Activated T-cell treated with anti-CD3 and anti-CD28 coated beads, Interleukin-2, amount 50 U/mL, for 24 hours (primary cell): ENCODE measurements around the gene CAMK4.
A peak's percentile ranks its signal among the peaks of the same experiment; 100 is the strongest.

Source experiments
- DNase-seq: peaks from one replicate; pipeline ENCODE4 v3.0.0-alpha.2; 2020
- H3K27ac Mint-ChIP-seq: 2 replicates; pipeline ENCODE4 v1.8.0; 2020; ENCODE audit warnings: mild to moderate bottlenecking, mixed read lengths
- H3K27me3 Mint-ChIP-seq: 2 replicates; pipeline ENCODE4 v1.8.0; 2020; ENCODE audit warnings: mixed read lengths
- H3K36me3 Mint-ChIP-seq: 2 replicates; pipeline ENCODE4 v1.8.0; 2020; ENCODE audit warnings: low read depth, mixed read lengths
- H3K4me1 Mint-ChIP-seq: 2 replicates; pipeline ENCODE4 v1.8.0; 2020; ENCODE audit warnings: low read depth, mixed read lengths
- H3K4me3 Mint-ChIP-seq: 2 replicates; pipeline ENCODE4 v1.8.0; 2020; ENCODE audit warnings: mild to moderate bottlenecking, moderate library complexity, mixed read lengths
- H3K9me3 Mint-ChIP-seq: 2 replicates; pipeline ENCODE4 v1.8.0; 2020; ENCODE audit warnings: mixed read lengths

The CAMK4 gene

DNA sequence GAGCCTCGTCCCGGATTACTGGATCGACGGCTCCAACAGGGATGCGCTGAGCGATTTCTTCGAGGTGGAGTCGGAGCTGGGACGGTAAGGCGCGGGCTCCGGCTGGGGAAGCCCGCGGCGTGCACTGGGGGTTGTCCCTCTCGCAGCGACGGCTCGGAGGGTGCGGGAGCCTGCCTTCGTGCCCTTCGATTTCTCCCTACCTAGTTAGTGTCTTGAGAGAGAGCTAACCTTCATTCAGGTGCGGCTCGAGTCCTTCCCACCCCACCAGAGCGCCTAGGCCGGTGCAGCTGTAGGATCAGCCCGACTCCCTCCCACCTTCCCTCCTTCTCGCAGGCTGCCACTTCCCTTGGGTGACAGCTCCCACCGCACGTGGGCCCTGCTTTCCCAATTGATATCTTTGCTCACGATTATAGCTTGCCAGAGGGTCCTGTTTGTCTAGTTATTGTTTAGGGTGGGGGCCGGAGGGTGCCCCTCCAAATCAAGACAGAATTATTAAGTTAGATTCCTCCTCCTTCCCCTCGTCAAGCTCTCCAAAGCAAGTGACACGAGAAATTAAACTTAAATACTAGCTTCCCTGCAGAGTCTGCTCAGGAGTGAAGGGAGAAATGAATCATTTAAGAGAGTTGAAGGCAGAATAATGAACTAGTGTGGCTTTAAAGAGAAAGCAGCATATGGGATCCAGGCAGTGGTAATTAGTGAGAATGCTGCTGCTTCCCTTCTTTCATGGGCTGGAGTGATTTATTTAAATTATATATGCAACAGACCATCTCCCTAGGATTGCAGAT, 569 bp downstream of the CAMK4 start:
- peaks cover 55% of the 10 kb centered on the region for H3K4me1 Mint-ChIP-seq
- peak overlapping the region; percentile 97 for H3K27ac Mint-ChIP-seq
- peak; percentile 79 for DNase-seq
- H3K27me3 Mint-ChIP-seq: no peaks in the 10 kb centered on the region
- H3K4me3 Mint-ChIP-seq: peak overlapping the region; percentile 96
- no peaks in the 10 kb centered on the region for H3K9me3 Mint-ChIP-seq
- peaks cover 34% of the 10 kb centered on the region for H3K36me3 Mint-ChIP-seq

DNA sequence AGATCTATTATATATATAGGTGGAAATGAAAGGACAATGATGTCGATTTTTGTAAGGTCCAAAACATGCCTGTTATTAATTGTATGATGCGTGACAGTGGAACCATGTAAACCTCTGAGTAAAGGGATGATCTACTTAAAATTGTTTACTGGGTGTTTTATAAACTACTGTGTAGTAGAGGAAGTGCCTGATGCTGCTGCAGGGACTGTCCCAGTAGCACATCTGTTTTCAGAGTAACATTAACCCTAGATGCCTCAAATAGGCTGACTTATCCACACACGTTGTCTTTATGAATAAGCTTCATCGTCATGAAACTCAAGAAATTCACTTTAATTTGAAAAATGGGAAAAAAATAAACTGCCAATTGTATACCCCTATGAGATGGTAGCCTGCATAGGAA, 1.7 kb downstream of the CAMK4 start:
- H3K27ac Mint-ChIP-seq: peak overlapping the region; percentile 97

DNA sequence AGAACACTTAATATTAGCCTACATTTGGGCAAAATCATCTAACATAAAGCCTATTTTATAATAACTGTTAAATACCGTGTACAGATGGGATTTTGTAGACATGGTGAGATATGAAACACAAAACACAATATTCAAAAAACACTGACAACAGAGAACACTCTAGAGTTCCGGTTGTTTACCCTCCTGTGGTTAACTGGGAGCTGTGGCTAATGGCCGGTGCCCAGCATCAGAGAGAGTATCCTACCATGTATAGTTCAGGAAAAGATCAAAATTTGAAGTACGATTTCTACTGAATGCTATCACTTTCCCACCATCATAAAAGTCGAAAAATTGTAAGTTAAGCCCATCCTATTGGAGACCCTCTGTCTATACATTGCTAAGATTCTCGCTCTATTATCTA, 2.4 kb downstream of the CAMK4 start:
- Mint-ChIP-seq H3K4me1 (peaks cover 71% of the 10 kb centered on the region), H3K27ac (peak overlapping the region; percentile 97), H3K9me3 (no peaks in the 10 kb centered on the region), H3K4me3 (peak overlapping the region; percentile 96), H3K27me3 (no peaks in the 10 kb centered on the region), H3K36me3 (peaks cover 34% of the 10 kb centered on the region)
- DNase-seq: no peak

More for the DNA sequence above, 1.7 kb downstream of the CAMK4 start:
- Mint-ChIP-seq H3K36me3 (peaks cover 34% of the 10 kb centered on the region), H3K4me3 (peak overlapping the region; percentile 96), H3K9me3 (no peaks in the 10 kb centered on the region), H3K4me1 (peaks cover 65% of the 10 kb centered on the region), H3K27me3 (no peaks in the 10 kb centered on the region)
- DNase-seq: no peak

- Mint-ChIP-seq H3K36me3 (peaks cover 34% of the 10 kb centered on the region), H3K27ac (peak overlapping the region; percentile 97), H3K9me3 (no peaks in the 10 kb centered on the region), H3K4me3 (peak overlapping the region; percentile 96), H3K27me3 (no peaks in the 10 kb centered on the region), H3K4me1 (peaks cover 77% of the 10 kb centered on the region)
- no peak for DNase-seq
Observed at GRCh38 chr5:111227226-111227782, 3.1 kb downstream of the CAMK4 start.

- Mint-ChIP-seq H3K27me3 (no peaks in the 10 kb centered on the region), H3K27ac (peak overlapping the region; percentile 97), H3K36me3 (peaks cover 34% of the 10 kb centered on the region), H3K4me3 (peak overlapping the region; percentile 96), H3K9me3 (no peaks in the 10 kb centered on the region), H3K4me1 (peaks cover 79% of the 10 kb centered on the region)
- DNase-seq: no peak
Observed at GRCh38 chr5:111227801-111228200, 3.6 kb downstream of the CAMK4 start.

DNA sequence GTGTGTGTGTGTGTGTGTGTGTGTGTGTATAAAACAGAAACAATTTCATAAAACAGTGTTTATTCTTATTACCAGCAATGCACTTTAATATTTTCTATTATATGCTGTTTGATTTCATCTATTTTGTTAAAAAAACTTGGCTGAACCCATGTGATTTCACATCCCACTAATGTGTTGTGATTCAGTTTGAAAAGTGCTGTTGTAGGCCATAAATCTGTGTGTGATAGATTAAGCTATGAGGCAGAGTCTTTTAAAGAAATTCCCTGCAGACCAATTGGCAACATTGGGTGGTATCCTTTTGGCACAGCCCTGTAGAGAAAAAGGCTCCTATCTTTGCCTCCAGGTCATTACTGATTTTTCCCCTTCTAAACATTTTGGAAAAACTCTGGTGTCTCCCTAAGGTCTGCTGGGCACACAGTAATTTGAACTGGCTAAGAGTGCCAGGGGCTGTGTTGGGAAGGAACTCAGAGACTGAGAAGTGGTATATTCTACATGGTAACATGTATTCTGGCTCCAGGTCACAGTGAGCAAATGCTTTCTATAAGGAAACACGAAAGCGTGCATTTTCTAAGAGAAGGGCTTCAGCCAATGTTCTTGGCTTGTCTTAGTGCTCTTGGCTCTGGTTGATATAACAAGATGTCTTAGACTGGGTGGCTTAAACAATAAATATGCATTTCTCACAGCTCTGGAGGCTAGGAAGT, 4.5 kb downstream of the CAMK4 start:
- H3K36me3 Mint-ChIP-seq: peaks cover 34% of the 10 kb centered on the region
- H3K27me3 Mint-ChIP-seq: no peaks in the 10 kb centered on the region
- H3K4me3 Mint-ChIP-seq: peak overlapping the region; percentile 74
- H3K4me1 Mint-ChIP-seq: peaks cover 77% of the 10 kb centered on the region
- peak overlapping the region; percentile 95 for H3K27ac Mint-ChIP-seq
- DNase-seq: no peak
- no peaks in the 10 kb centered on the region for H3K9me3 Mint-ChIP-seq

DNA sequence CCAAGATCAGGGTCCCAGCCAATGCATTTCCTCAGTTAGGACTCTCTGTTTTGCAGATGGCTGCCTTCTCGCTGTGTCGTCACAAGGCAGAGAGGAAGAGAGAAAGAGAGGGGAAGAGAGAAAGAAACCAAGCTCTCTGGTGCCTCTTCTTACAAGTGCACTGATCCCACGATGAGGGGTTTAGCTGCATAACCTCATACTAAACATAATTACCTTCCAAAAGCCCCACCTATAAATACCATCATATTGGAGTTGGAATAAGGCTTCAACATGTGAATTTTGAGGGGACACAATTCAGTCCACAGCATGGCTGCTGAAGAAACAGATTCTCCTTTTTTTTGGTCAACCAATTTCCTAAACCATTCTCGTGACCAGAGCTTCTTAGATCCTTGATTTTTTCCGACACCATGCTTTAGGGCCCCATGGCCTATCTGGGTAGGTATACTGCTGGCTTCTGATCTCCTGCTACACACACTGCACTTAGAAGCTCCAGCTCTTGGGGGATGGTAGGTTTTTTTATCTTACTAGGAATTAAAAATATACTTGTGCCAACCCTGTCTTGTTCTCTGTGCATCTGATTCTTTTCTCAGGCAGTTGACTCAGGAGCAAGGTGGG, 5.1 kb downstream of the CAMK4 start:
- no peak for DNase-seq
- peaks cover 34% of the 10 kb centered on the region for H3K36me3 Mint-ChIP-seq
- H3K4me1 Mint-ChIP-seq: peaks cover 84% of the 10 kb centered on the region
- no peaks in the 10 kb centered on the region for H3K27me3 Mint-ChIP-seq
- no peaks in the 10 kb centered on the region for H3K9me3 Mint-ChIP-seq
- peak overlapping the region; percentile 74 for H3K4me3 Mint-ChIP-seq
- peak overlapping the region; percentile 95 for H3K27ac Mint-ChIP-seq

DNA sequence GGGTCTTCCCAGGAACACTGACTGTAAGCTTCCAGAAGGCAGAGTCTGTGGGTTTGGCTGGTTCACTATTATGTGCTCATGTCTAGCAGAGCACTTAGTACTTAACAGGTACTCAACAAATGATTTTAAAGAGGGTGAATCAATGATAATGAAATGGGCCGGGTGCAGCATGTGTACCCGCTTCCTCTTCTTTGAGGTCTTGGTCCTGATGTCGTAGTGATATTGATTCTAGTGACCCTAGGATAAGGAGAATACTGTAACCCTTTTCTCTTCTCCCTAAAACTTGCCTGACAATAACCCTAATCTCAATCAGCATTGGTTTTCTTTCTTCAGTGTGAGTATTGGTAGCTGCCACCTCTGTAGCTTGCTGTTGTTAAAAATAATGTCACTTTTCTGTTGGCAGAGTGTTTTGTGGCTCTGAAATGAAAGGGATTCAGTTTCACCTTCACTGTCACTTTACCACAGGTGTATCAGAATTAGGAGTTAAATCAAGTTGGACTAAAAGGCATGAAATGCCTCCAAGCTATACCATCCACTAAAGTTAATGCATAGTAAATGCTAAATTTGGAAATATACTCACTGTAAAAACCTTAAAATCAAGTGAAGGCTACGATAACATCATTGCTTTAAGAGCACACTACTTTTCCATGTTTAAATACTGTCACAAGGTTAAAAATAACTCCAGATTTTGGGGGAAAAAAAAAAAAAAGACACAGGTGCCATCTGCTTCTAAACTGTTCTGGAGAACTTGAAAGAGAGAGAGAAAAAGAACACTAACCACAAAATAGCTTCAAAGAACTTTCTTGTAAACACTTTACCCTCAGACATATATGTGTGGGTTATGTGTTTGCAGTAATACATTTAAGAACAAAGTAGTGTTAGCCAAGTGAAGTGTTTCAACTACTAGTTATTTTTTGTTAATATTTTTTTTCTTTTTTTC, 6.0 kb downstream of the CAMK4 start:
- DNase-seq: no peak
- H3K27ac Mint-ChIP-seq: peak overlapping the region; percentile 95

GRCh38 chr5:111231119-111231518, 6.9 kb downstream of the CAMK4 start:
- no peaks in the 10 kb centered on the region for H3K27me3 Mint-ChIP-seq
- H3K4me3 Mint-ChIP-seq: peak overlapping the region; percentile 49
- H3K36me3 Mint-ChIP-seq: peaks cover 22% of the 10 kb centered on the region
- peaks cover 91% of the 10 kb centered on the region for H3K4me1 Mint-ChIP-seq
- no peak for DNase-seq
- no peaks in the 10 kb centered on the region for H3K9me3 Mint-ChIP-seq
- peak overlapping the region; percentile 73 for H3K27ac Mint-ChIP-seq

More for the DNA sequence above, 6.0 kb downstream of the CAMK4 start:
- Mint-ChIP-seq H3K4me3 (peak overlapping the region; percentile 74), H3K27me3 (no peaks in the 10 kb centered on the region), H3K36me3 (peaks cover 26% of the 10 kb centered on the region), H3K9me3 (no peaks in the 10 kb centered on the region), H3K4me1 (peaks cover 91% of the 10 kb centered on the region)

GRCh38 chr5:111232311-111233051, 8.3 kb downstream of the CAMK4 start:
- Mint-ChIP-seq H3K9me3 (no peaks in the 10 kb centered on the region), H3K27me3 (no peaks in the 10 kb centered on the region), H3K4me3 (peak overlapping the region; percentile 43), H3K36me3 (peaks cover 11% of the 10 kb centered on the region), H3K27ac (peak overlapping the region; percentile 84), H3K4me1 (peaks cover 92% of the 10 kb centered on the region)
- DNase-seq: no peak

DNA sequence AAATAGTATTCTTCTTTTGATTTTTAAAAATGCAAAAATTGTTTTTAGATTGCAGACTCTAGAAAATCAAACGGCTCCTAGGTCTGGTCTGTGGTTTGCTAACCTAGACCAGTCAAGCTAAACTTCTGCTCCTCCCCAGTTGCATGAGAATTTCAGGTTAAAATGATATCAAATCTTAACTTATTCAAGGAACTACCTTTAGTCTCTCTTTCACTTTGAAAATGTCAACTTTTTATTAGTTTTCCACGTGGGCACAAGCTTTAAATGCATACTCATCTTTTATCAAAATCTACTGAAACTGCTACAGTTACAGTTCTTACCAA, 8.8 kb downstream of the CAMK4 start:
- no peak for DNase-seq
- peaks cover 6% of the 10 kb centered on the region for H3K36me3 Mint-ChIP-seq
- H3K4me1 Mint-ChIP-seq: peaks cover 92% of the 10 kb centered on the region
- no peaks in the 10 kb centered on the region for H3K27me3 Mint-ChIP-seq
- H3K9me3 Mint-ChIP-seq: no peaks in the 10 kb centered on the region
- peak overlapping the region; percentile 84 for H3K27ac Mint-ChIP-seq
- H3K4me3 Mint-ChIP-seq: peak overlapping the region; percentile 43

DNA sequence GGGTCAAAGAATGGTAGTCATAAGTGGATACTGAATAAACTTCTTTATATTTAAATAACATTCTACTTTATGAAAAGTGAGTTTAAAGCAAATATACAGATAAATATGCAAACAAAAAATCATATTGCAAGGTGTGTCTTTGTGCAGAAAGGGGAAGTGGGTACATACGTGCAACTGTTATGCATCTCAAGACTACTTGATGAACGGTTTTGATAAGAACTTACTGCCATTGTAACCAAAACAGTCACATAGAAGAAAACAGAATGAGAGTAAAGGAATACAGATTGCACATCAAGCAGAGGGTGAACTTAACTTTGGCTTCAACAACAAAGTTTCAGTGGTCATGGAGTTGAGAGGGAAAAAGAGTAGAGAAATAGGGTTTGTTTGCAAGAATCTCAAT, 9.9 kb downstream of the CAMK4 start:
- Mint-ChIP-seq H3K27me3 (no peaks in the 10 kb centered on the region), H3K36me3 (peaks cover 7% of the 10 kb centered on the region), H3K27ac (peak overlapping the region; percentile 92), H3K9me3 (no peaks in the 10 kb centered on the region), H3K4me3 (peak overlapping the region; percentile 42), H3K4me1 (peaks cover 94% of the 10 kb centered on the region)
- no peak for DNase-seq

DNA sequence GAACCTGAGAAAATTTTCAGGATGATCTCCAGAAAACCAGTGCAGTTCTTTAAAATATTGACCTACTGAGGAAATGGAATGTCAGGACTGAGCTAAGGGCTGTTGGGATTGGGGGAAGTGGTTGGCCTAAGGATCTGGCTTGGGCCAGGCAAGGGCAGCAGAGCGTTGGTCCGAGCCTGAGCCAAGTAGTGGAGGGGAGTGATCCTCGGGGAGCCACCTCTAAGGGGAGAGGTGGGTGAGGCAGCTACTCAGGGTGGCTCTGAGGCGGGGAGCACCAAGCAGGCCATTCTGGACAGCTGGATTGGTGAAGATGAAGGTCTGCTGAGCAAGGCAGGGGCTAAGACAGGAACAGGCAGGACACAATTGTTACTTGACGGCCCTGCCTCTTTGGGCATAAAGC, 11.5 kb downstream of the CAMK4 start:
- Mint-ChIP-seq H3K4me3 (peak overlapping the region; percentile 57), H3K9me3 (no peaks in the 10 kb centered on the region), H3K27ac (peak overlapping the region; percentile 92), H3K4me1 (peaks cover 95% of the 10 kb centered on the region), H3K36me3 (peaks cover 9% of the 10 kb centered on the region), H3K27me3 (no peaks in the 10 kb centered on the region)
- no peak for DNase-seq
